Measurements from ENCODE around the gene OMP.

OMP gene

DNA sequence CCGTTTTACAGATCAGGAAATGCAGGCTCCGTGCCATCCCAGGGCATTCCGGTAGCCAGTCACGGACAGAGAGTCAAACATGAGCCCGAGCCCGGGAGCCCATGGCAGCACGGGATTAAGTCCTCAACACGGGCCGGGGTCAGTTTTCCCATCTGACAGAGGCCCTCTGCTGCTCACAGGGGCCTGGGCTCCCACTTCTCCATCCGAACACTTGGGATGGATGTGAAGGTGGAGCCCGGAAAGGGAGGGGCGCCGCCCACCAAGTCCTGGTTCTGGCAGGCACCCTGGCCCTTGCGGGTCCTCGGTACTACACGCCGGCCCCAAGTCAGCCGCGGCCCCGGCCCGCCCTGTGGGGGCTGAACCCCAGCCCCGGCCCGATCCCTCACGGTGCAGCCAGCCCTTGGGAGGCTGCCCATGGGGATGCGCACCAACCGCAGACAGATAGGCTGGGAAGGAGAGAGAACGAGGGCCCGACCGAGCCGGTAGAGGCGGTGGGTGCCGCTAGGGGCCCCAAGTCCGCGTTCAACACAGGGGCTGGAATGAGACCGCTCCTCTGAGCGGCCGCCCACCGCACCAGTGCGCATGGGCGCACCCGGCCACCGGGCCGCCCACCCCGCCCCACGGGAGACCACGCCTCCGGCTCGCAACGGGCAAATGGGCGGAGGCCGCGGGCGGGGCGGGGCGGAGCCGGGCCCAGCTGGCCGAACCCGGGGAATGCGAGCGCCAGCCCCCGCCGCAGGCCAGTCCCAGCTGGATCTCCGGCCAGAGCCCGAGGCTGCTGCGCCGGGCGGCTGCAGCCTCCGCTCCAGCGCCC, 36.2 kb upstream of the OMP start, which contains the start of gene CAPN5 (continued):
- TF ChIP-seq ZNF518A (tag by site-specific recombination; conservative IDR thresholded peaks at IDR 0.05; ENCODE audit: low read depth) (no peak), ZNF514 (tag by site-specific recombination; IDR thresholded peaks at IDR 0.05) (no peak), ZSCAN30 (tag by site-specific recombination; IDR thresholded peaks at IDR 0.05) (peak; percentile 56), ZNF112 (tag by site-specific recombination; IDR thresholded peaks at IDR 0.05) (no peak), ZNF791 (tag by site-specific recombination; IDR thresholded peaks at IDR 0.05) (no peak), ZNF366 (tag by site-specific recombination; conservative IDR thresholded peaks at IDR 0.05) (no peak), ZNF274 (IDR thresholded peaks at IDR 0.05; ENCODE audit: low read length) (no peak), ZNF274 (tag by site-specific recombination; IDR thresholded peaks at IDR 0.05; ENCODE audit: borderline replicate concordance) (no peak), ZBTB1 (tag by site-specific recombination; IDR thresholded peaks at IDR 0.05) (no peak), ZEB2 (tag by site-specific recombination; IDR thresholded peaks at IDR 0.05) (no peak; the same call in 1 of the 2 replicates), ZBTB48 (tag by site-specific recombination; IDR thresholded peaks at IDR 0.05) (peak; percentile 69), ZNF664 (tag by site-specific recombination; IDR thresholded peaks at IDR 0.05) (no peak), ZNF610 (tag by site-specific recombination; IDR thresholded peaks at IDR 0.05; ENCODE audit: borderline replicate concordance) (peak; percentile 54; the same call in 1 of the 2 replicates), ZNF138 (tag by site-specific recombination; IDR thresholded peaks at IDR 0.05; ENCODE audit: borderline replicate concordance) (no peak), ZFP69B (tag by site-specific recombination; IDR thresholded peaks at IDR 0.05) (no peak), ZSCAN4 (tag by site-specific recombination; IDR thresholded peaks at IDR 0.05) (no peak), KLF10 (tag by site-specific recombination; IDR thresholded peaks at IDR 0.05) (peak; percentile 91), ZNF658 (tag by site-specific recombination; IDR thresholded peaks at IDR 0.05) (no peak), ZNF776 (tag by site-specific recombination; IDR thresholded peaks at IDR 0.05; ENCODE audit: borderline replicate concordance) (no peak), ZNF596 (tag by site-specific recombination; IDR thresholded peaks at IDR 0.05) (0 out of 2 replicates have a peak, but pooled peaks have one; percentile 4), OVOL3 (tag by site-specific recombination; IDR thresholded peaks at IDR 0.05) (no peak), ZNF529 (tag by site-specific recombination; IDR thresholded peaks at IDR 0.05; ENCODE audit: insufficient replicate concordance) (no peak), SETDB1 (IDR thresholded peaks at IDR 0.05; ENCODE audit: insufficient read length, low read length) (no peak), ZFP41 (tag by site-specific recombination; IDR thresholded peaks at IDR 0.05; ENCODE audit: borderline replicate concordance) (no peak), GLIS2 (tag by site-specific recombination; IDR thresholded peaks at IDR 0.05) (peak; percentile 42)
- TF ChIP-seq, protein P1, sequence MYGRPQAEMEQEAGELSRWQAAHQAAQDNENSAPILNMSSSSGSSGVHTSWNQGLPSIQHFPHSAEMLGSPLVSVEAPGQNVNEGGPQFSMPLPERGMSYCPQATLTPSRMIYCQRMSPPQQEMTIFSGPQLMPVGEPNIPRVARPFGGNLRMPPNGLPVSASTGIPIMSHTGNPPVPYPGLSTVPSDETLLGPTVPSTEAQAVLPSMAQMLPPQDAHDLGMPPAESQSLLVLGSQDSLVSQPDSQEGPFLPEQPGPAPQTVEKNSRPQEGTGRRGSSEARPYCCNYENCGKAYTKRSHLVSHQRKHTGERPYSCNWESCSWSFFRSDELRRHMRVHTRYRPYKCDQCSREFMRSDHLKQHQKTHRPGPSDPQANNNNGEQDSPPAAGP (tag by site-specific recombination; IDR thresholded peaks at IDR 0.05), result no peak
- TF ChIP-seq, protein P2, sequence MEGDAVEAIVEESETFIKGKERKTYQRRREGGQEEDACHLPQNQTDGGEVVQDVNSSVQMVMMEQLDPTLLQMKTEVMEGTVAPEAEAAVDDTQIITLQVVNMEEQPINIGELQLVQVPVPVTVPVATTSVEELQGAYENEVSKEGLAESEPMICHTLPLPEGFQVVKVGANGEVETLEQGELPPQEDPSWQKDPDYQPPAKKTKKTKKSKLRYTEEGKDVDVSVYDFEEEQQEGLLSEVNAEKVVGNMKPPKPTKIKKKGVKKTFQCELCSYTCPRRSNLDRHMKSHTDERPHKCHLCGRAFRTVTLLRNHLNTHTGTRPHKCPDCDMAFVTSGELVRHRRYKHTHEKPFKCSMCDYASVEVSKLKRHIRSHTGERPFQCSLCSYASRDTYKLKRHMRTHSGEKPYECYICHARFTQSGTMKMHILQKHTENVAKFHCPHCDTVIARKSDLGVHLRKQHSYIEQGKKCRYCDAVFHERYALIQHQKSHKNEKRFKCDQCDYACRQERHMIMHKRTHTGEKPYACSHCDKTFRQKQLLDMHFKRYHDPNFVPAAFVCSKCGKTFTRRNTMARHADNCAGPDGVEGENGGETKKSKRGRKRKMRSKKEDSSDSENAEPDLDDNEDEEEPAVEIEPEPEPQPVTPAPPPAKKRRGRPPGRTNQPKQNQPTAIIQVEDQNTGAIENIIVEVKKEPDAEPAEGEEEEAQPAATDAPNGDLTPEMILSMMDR (tag by site-specific recombination; IDR thresholded peaks at IDR 0.05), result peak; percentile 48
